Loucy (cell line): ENCODE measurements around the gene LAMA5.

Source experiments
- H2AFZ ChIP-seq: fragments of 200-600 bp; sonication (generic); 2 replicates; pipeline ENCODE4 v1.6.0; 2016; ENCODE audit warnings: antibody characterized with exemption, mild to moderate bottlenecking, low read length, moderate library complexity
- H3F3A ChIP-seq: fragments of 200-600 bp; 2 replicates; pipeline ENCODE4 v1.6.0; 2016; ENCODE audit warnings: antibody characterized with exemption, low read depth, mild to moderate bottlenecking
- H3K27me3 ChIP-seq: fragments of 200-600 bp; sonication (generic); 2 replicates; pipeline ENCODE4 v1.6.1; 2014; ENCODE audit warnings: low read length, mild to moderate bottlenecking; ENCODE audit not compliant: insufficient read depth, poor library complexity, severe bottlenecking
- H3K36me3 ChIP-seq: fragments of 200-600 bp; sonication (generic); 2 replicates; pipeline ENCODE4 v1.6.1; 2016; ENCODE audit warnings: low read length; ENCODE audit not compliant: insufficient read depth
- H3K4me1 ChIP-seq: fragments of 200-600 bp; sonication (generic); 2 replicates; pipeline ENCODE4 v1.5.1; 2014; ENCODE audit warnings: low read length, mild to moderate bottlenecking; ENCODE audit not compliant: insufficient read depth, poor library complexity, severe bottlenecking
- H3K4me2 ChIP-seq: fragments of 200-600 bp; sonication (generic); 2 replicates; pipeline ENCODE4 v1.6.0; 2014; ENCODE audit warnings: antibody characterized with exemption, low read length, low read depth, mild to moderate bottlenecking; ENCODE audit not compliant: poor library complexity, severe bottlenecking
- H3K4me3 ChIP-seq: fragments of 200-600 bp; sonication (generic); 2 replicates; pipeline ENCODE4 v1.5.1; 2014; ENCODE audit warnings: low read length, mild to moderate bottlenecking, mixed read lengths; ENCODE audit not compliant: poor library complexity, severe bottlenecking
- H3K79me2 ChIP-seq: fragments of 200-600 bp; sonication (generic); 2 replicates; pipeline ENCODE4 v1.6.1; 2014; ENCODE audit warnings: low read length; ENCODE audit not compliant: insufficient read depth
- H3K9ac ChIP-seq: fragments of 200-600 bp; sonication (generic); 2 replicates; pipeline ENCODE4 v1.6.0; 2014; ENCODE audit warnings: mild to moderate bottlenecking, low read depth, low read length, moderate library complexity; ENCODE audit not compliant: poor library complexity, severe bottlenecking
- H3K9me2 ChIP-seq: fragments of 200-600 bp; sonication (generic); replicated peaks from 2 replicates; pipeline ENCODE4 v1.6.1; 2016; ENCODE audit warnings: low read depth, low read length, mixed read lengths
- H3K9me3 ChIP-seq: fragments of 200-600 bp; sonication (generic); 2 replicates; pipeline ENCODE4 v1.6.1; 2014; ENCODE audit warnings: mild to moderate bottlenecking, antibody characterized with exemption, low read length, low read depth; ENCODE audit not compliant: insufficient read depth
- H4K20me1 ChIP-seq: fragments of 200-600 bp; sonication (generic); 2 replicates; pipeline ENCODE4 v1.6.0; 2014; ENCODE audit warnings: antibody characterized with exemption, low read length, mild to moderate bottlenecking; ENCODE audit not compliant: insufficient read depth, poor library complexity, severe bottlenecking
- EZH2phosphoT487 ChIP-seq: fragments of 200-600 bp; IDR thresholded peaks from 2 replicates; pipeline ENCODE4 v1.6.1; 2018; ENCODE audit warnings: antibody characterized with exemption, mild to moderate bottlenecking, moderate library complexity, borderline replicate concordance
- TF ChIP-seq, protein P1 (sequence below): fragments of 200-600 bp; sonication (generic); conservative IDR thresholded peaks from 2 replicates; pipeline ENCODE4 v1.5.1; 2014; ENCODE audit warnings: mild to moderate bottlenecking, antibody characterized with exemption, low read length

The LAMA5 gene

DNA sequence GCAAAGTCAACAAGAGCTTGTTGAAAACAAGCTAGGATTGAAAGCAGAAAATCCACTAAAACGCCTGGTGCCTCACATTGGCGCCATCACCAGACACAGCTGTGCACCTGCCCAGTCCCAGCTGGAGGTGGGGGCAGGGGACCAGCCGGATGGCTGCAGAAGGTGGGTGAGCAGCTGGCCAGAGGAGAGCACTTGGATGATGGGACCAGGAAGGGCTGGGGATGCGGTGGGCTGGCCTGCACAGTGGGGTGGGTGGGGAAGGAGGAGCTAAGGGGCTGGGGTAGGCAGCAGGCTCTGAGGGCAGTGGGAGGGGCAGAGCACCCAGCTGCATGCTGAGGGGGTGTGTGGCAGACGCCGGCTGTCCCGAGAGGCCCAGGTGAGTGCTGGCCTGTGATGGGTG, 32.9 kb upstream of the LAMA5 start:
- peaks cover 4% of the 10 kb centered on the region for H3K4me1 ChIP-seq

DNA sequence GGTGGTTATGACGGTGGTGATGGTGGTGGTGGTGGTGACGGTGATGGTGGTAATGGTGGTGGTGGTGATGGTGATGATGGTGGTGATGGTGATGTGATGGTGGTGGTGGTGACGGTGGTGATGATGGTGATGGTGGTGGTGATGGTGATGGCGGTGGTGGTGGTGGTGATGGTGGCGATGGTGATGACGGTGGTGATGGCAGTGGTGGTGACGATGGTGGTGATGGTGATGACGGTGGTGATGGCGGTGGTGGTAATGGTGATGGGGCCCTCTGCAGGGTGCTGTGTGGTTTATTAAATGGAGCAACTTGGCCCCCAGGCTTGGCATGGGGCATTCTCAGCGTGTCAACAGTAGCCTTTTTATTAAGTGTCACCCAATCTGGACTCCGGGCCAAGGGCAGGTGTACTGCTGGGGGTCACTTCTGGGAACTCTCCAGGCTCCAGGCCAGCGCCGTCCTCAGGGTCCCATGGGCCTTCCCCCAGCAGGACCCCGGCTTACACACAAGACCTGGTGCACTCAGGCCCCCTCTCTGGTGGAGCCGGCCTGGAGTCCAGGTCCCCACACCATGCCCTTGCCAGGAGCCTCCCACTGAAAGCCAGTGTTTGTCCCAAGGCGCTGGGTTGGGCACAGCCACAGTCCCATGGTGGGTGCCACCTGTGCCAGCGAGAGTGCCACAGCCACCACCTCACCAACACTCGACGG, 31.2 kb upstream of the LAMA5 start:
- no peak for TF ChIP-seq EZH2phosphoT487
- TF ChIP-seq, protein P1, sequence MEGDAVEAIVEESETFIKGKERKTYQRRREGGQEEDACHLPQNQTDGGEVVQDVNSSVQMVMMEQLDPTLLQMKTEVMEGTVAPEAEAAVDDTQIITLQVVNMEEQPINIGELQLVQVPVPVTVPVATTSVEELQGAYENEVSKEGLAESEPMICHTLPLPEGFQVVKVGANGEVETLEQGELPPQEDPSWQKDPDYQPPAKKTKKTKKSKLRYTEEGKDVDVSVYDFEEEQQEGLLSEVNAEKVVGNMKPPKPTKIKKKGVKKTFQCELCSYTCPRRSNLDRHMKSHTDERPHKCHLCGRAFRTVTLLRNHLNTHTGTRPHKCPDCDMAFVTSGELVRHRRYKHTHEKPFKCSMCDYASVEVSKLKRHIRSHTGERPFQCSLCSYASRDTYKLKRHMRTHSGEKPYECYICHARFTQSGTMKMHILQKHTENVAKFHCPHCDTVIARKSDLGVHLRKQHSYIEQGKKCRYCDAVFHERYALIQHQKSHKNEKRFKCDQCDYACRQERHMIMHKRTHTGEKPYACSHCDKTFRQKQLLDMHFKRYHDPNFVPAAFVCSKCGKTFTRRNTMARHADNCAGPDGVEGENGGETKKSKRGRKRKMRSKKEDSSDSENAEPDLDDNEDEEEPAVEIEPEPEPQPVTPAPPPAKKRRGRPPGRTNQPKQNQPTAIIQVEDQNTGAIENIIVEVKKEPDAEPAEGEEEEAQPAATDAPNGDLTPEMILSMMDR, result no peak
- Histone ChIP-seq H3K36me3 (peaks cover 4% of the 10 kb centered on the region; the same call in 1 of the 2 replicates), H3K79me2 (no peaks in the 10 kb centered on the region)

More for the DNA sequence above, 32.9 kb upstream of the LAMA5 start:
- Histone ChIP-seq H3F3A (no peaks in the 10 kb centered on the region), H3K9me3 (no peaks in the 10 kb centered on the region), H3K9me2 (no peaks in the 10 kb centered on the region), H3K4me2 (no peak overlapping the region), H3K36me3 (no peaks in the 10 kb centered on the region), H2AFZ (no peak overlapping the region), H4K20me1 (peaks cover 7% of the 10 kb centered on the region), H3K27me3 (no peaks in the 10 kb centered on the region), H3K4me3 (no peak overlapping the region), H3K9ac (no peak overlapping the region), H3K79me2 (peaks cover 10% of the 10 kb centered on the region)
- TF ChIP-seq EZH2phosphoT487, result no peak
- TF ChIP-seq, protein P1, result no peak

DNA sequence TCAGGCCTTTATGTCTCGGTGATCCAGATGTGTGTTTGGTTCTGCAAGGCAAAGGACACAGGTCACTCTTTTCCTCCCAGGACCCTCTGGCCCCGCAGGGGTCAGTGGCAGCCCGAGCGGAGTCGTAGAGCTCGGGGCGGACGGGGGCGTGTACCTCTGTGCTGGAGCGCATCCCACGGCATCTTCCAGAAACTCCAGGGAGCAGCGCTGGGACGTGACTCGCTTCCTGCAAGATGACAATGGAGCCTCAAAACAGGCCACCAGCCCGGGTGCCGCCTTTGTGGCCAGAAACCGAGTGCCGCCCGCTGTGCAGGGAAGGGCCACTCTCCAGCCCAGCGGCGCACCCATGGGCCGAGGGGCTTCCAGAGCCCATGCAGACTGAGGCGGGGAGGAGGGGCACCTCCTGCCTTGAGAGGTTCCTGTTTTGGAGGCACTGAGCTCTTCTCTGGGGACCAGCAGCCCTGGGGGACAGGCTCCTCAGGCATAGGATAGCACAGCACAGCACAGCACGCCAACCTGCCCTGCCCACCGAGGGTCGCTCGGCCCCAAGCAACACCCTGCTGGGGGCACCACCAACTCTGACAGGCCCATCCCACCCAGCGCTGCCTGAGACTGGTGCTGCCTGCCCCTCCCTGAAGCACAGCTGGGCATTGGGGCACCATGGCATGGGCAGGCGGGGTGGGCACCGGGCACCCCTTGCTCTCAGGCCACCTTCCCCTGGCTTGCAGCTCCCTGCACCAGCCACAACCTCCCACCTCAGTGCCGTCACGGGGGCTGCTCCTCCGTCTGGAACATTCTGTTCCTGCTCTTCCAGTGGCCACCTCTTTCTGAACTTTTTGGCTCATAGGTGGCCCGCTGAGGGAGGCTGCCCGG, 29.5 kb upstream of the LAMA5 start:
- no peak for TF ChIP-seq EZH2phosphoT487
- TF ChIP-seq, protein P1, result no peak
- H3K4me1 ChIP-seq, result no peaks in the 10 kb centered on the region
- H2AFZ ChIP-seq, result no peak overlapping the region
- H3K4me3 ChIP-seq, result no peak overlapping the region
- no peak overlapping the region for H3K4me2 ChIP-seq
- H3K9me2 ChIP-seq, result no peaks in the 10 kb centered on the region
- no peaks in the 10 kb centered on the region for H3K27me3 ChIP-seq
- no peaks in the 10 kb centered on the region for H3K9me3 ChIP-seq
- no peaks in the 10 kb centered on the region for H3F3A ChIP-seq
- no peaks in the 10 kb centered on the region for H3K79me2 ChIP-seq
- no peaks in the 10 kb centered on the region for H4K20me1 ChIP-seq
- H3K36me3 ChIP-seq, result peaks cover 4% of the 10 kb centered on the region; the same call in 1 of the 2 replicates
- H3K9ac ChIP-seq, result no peak overlapping the region

More for the DNA sequence above, 31.2 kb upstream of the LAMA5 start:
- no peak overlapping the region for H2AFZ ChIP-seq
- H3K9ac ChIP-seq, result no peak overlapping the region
- no peak overlapping the region for H3K4me3 ChIP-seq
- no peaks in the 10 kb centered on the region for H3K4me1 ChIP-seq
- H4K20me1 ChIP-seq, result no peaks in the 10 kb centered on the region
- no peaks in the 10 kb centered on the region for H3F3A ChIP-seq
- H3K9me3 ChIP-seq, result no peaks in the 10 kb centered on the region
- H3K27me3 ChIP-seq, result no peaks in the 10 kb centered on the region
- no peak overlapping the region for H3K4me2 ChIP-seq
- no peaks in the 10 kb centered on the region for H3K9me2 ChIP-seq
